ENCODE measurements around the gene VN1R5.

GRCh38 chr1:247212012-247212411 is 43.9 kb upstream of the VN1R5 start:
- TF ChIP-seq CTCF (IDR thresholded peaks at IDR 0.05): no peak
- no peak for TF ChIP-seq EP300 (IDR thresholded peaks at IDR 0.05)
